ENCODE results near the gene HEBP2.

HEBP2 gene

GRCh38 chr6:138397128-138398122, 6.6 kb upstream of the HEBP2 start:
- no peak for DNase-seq

- no peak for DNase-seq
These were observed 3.7 kb upstream of the HEBP2 start for GRCh38 chr6:138400326-138400725.

GRCh38 chr6:138401960-138402837, 1.8 kb upstream of the HEBP2 start:
- DNase-seq: no peak

GRCh38 chr6:138402838-138403187, 1.2 kb upstream of the HEBP2 start:
- no peak for DNase-seq

- peak; percentile 19 for DNase-seq
These were observed 661 bp upstream of the HEBP2 start for GRCh38 chr6:138403324-138403800.

GRCh38 chr6:138404666-138405337, 779 bp downstream of the HEBP2 start:
- no peak for DNase-seq

GRCh38 chr6:138405816-138406413, 1.9 kb downstream of the HEBP2 start:
- DNase-seq: no peak

GRCh38 chr6:138406443-138406842, 2.4 kb downstream of the HEBP2 start:
- no peak for DNase-seq

- no peak for DNase-seq
These were observed 6.2 kb downstream of the HEBP2 start for GRCh38 chr6:138410048-138410735.

- no peak for DNase-seq
These were observed 7.2 kb downstream of the HEBP2 start for GRCh38 chr6:138410972-138411880.

GRCh38 chr6:138415125-138415524, 11.1 kb downstream of the HEBP2 start:
- DNase-seq: no peak

- no peak for DNase-seq
These were observed 12.2 kb downstream of the HEBP2 start for GRCh38 chr6:138416206-138416605.

- DNase-seq: no peak
These were observed 13.6 kb downstream of the HEBP2 start for GRCh38 chr6:138417493-138418117.

- no peak for DNase-seq
These were observed 14.2 kb downstream of the HEBP2 start for GRCh38 chr6:138418118-138418742.

GRCh38 chr6:138419766-138420165, 15.7 kb downstream of the HEBP2 start:
- no peak for DNase-seq

- DNase-seq: no peak
These were observed 16.3 kb downstream of the HEBP2 start for GRCh38 chr6:138420356-138420755.

GRCh38 chr6:138421089-138421488, 17.1 kb downstream of the HEBP2 start:
- DNase-seq: no peak

GRCh38 chr6:138421608-138422007, 17.6 kb downstream of the HEBP2 start:
- DNase-seq: no peak

GRCh38 chr6:138422861-138423260, 18.8 kb downstream of the HEBP2 start:
- DNase-seq: no peak
